ENCODE results near the gene FOXJ1. TPM values are rescaled to one million over a fixed set of nuclear protein-coding genes. Genes with fewer than 3 reads are reported as not detected.

Gene FOXJ1
- polyA plus RNA-seq, 1 of the 3 experiments (the other 2 are of a cell fraction), result not detected

DNA sequence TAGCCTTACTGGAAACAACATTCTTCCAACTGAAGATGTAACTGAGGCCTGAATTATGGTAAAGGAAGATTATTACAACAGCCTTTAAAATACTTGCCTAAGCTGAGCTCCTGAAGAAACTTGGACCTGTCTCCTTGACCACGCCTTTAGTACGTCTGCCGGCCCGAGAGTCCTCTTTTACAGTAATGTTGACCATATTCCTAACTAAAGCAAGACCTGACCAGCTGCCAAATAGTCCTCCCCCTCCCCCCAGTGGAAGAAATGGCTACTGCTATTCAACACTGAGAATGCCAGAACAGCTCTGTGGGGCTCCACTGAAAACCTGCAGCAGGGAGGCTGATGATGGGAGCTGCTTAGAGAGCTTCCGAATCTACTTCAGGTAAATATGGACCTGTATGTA lies 12.6 kb upstream of the FOXJ1 start:
- no peak overlapping the region for H3K9ac ChIP-seq
- CTCF ChIA-PET, result interaction anchor here (1.2 to 16.5 kb wide), 6 partner anchors 11 to 139 kb away, joined by 4 to 119 read pairs (median 6); no protein-coding TSS in a partner anchor
- POLR2A ChIA-PET, result no interaction called here
- peaks cover 0 to 7% of the 10 kb centered on the region in 2 experiments for H3K36me3 ChIP-seq (replicated peaks in 1 of 2; ENCODE audit: control insufficient read depth in 1 of 2, insufficient read depth in 2 of 2, low read length in 1 of 2)
- no peaks in the 10 kb centered on the region for H3K79me2 ChIP-seq (ENCODE audit: insufficient read depth)
- no peaks in the 10 kb centered on the region for H3K9me2 ChIP-seq
- 90% methylated on average over 5 of the region's 5 CpGs for WGBS (ENCODE audit: low lambda C conversion rate)
- TF ChIP-seq, protein P1, sequence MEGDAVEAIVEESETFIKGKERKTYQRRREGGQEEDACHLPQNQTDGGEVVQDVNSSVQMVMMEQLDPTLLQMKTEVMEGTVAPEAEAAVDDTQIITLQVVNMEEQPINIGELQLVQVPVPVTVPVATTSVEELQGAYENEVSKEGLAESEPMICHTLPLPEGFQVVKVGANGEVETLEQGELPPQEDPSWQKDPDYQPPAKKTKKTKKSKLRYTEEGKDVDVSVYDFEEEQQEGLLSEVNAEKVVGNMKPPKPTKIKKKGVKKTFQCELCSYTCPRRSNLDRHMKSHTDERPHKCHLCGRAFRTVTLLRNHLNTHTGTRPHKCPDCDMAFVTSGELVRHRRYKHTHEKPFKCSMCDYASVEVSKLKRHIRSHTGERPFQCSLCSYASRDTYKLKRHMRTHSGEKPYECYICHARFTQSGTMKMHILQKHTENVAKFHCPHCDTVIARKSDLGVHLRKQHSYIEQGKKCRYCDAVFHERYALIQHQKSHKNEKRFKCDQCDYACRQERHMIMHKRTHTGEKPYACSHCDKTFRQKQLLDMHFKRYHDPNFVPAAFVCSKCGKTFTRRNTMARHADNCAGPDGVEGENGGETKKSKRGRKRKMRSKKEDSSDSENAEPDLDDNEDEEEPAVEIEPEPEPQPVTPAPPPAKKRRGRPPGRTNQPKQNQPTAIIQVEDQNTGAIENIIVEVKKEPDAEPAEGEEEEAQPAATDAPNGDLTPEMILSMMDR (IDR thresholded peaks at IDR 0.05), result peak; percentile 37
- no peak for TF ChIP-seq FOSL2 (IDR thresholded peaks at IDR 0.05; ENCODE audit: borderline replicate concordance, low read depth)
- no peaks in the 10 kb centered on the region for H4K20me1 ChIP-seq (ENCODE audit: insufficient read depth)
- no peak overlapping the region for H3K4me3 ChIP-seq (ENCODE audit: low read depth in 2 of 2, low read length in 1 of 2)
- no peaks in the 10 kb centered on the region for H3K9me3 ChIP-seq
- no peaks in the 10 kb centered on the region for H3K4me1 ChIP-seq (ENCODE audit: control insufficient read depth in 1 of 2, insufficient read depth in 2 of 2, low read depth in 1 of 2, low read length in 1 of 2)
- no peaks in the 10 kb centered on the region for H3K27me3 ChIP-seq (ENCODE audit: insufficient read depth)
- no peak overlapping the region for H3K4me2 ChIP-seq
- no peaks in the 10 kb centered on the region for H3F3A ChIP-seq (replicated peaks; ENCODE audit: insufficient read depth)
- no peak overlapping the region for H3K27ac ChIP-seq (ENCODE audit: low read depth in 2 of 2, low read length in 1 of 2)
- no peak overlapping the region for H2AFZ ChIP-seq (ENCODE audit: low read depth)
- DNase-seq, result no peak

DNA sequence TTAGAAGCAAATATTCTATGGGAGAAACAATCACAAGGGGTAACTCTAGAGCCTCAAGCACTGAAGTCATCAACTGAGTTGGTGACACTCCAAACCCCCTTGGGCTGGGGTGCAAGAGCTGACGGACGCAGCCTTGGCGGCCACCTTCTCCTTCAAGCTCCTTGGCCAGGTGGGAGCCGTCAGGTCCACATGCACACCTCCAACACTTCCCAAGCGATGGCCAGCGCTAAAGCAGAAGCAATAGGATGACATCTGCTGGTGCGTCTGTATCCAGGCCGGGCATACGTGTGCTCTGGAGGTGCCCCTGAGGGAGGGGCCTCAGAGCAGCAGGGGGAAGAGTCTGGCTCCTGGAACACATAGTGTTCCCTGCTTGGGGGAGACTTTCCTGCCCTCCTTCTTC lies 12.2 kb upstream of the FOXJ1 start:
- ChIA-PET POLR2A (interaction anchor here (1.0 kb wide), 1 partner anchor 10 kb away, joined by 3 read pairs; no protein-coding TSS in a partner anchor), CTCF (interaction anchor here (1.2 to 16.5 kb wide), 7 partner anchors 11 to 139 kb away, joined by 4 to 119 read pairs (median 6); no protein-coding TSS in a partner anchor)
- WGBS (ENCODE audit: low lambda C conversion rate), result 96% methylated on average over 9 of the region's 9 CpGs
- Histone ChIP-seq H3K79me2 (ENCODE audit: insufficient read depth) (no peaks in the 10 kb centered on the region), H4K20me1 (ENCODE audit: insufficient read depth) (no peaks in the 10 kb centered on the region), H3K9me3 (no peaks in the 10 kb centered on the region), H3F3A (replicated peaks; ENCODE audit: insufficient read depth) (no peaks in the 10 kb centered on the region), H2AFZ (ENCODE audit: low read depth) (no peak overlapping the region), H3K4me1 (ENCODE audit: control insufficient read depth in 1 of 2, insufficient read depth in 2 of 2, low read depth in 1 of 2, low read length in 1 of 2) (no peaks in the 10 kb centered on the region), H3K27me3 (ENCODE audit: insufficient read depth) (no peaks in the 10 kb centered on the region), H3K4me2 (no peak overlapping the region), H3K9ac (no peak overlapping the region), H3K27ac (ENCODE audit: low read depth in 2 of 2, low read length in 1 of 2) (no peak overlapping the region), H3K9me2 (no peaks in the 10 kb centered on the region), H3K36me3 (replicated peaks in 1 of 2; ENCODE audit: control insufficient read depth in 1 of 2, insufficient read depth in 2 of 2, low read length in 1 of 2) (peaks cover 0 to 7% of the 10 kb centered on the region in 2 experiments), H3K4me3 (ENCODE audit: low read depth in 2 of 2, low read length in 1 of 2) (no peak overlapping the region)
- DNase-seq, result no peak
- TF ChIP-seq RCOR1 (IDR thresholded peaks at IDR 0.05; ENCODE audit: low read length), result no peak
- TF ChIP-seq RXRA (IDR thresholded peaks at IDR 0.05; ENCODE audit: borderline replicate concordance, low read depth), result no peak

DNA sequence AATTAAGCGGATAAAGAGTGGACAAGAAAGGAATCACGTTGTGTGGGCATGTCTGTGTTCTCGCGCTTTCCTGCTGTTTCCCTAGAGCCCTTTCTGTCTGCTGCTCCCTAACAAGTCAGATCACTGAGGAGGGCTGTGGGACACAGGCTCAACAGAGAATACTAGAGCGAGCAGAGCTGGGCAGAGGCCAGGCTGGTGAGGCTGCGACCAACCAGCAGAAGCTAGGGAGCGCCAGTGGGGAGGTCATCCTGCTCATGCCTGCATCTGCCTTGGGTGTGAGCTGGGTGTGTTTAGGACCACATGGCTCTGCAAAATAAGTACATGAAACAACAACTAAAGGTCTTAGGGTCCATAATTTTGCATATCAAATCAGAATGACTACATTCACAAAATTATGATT lies 11.5 kb upstream of the FOXJ1 start:
- Histone ChIP-seq H3K27me3 (ENCODE audit: insufficient read depth) (no peaks in the 10 kb centered on the region), H3K4me1 (ENCODE audit: control insufficient read depth in 1 of 2, insufficient read depth in 2 of 2, low read depth in 1 of 2, low read length in 1 of 2) (no peaks in the 10 kb centered on the region), H3K79me2 (ENCODE audit: insufficient read depth) (no peaks in the 10 kb centered on the region), H3K4me3 (ENCODE audit: low read depth in 2 of 2, low read length in 1 of 2) (no peak overlapping the region), H3K9me3 (no peaks in the 10 kb centered on the region), H4K20me1 (ENCODE audit: insufficient read depth) (no peaks in the 10 kb centered on the region), H3K27ac (ENCODE audit: low read depth in 2 of 2, low read length in 1 of 2) (no peak overlapping the region), H2AFZ (ENCODE audit: low read depth) (no peak overlapping the region), H3K4me2 (no peak overlapping the region), H3F3A (replicated peaks; ENCODE audit: insufficient read depth) (no peaks in the 10 kb centered on the region), H3K36me3 (replicated peaks in 1 of 2; ENCODE audit: control insufficient read depth in 1 of 2, insufficient read depth in 2 of 2, low read length in 1 of 2) (peaks cover 0 to 3% of the 10 kb centered on the region in 2 experiments), H3K9me2 (no peaks in the 10 kb centered on the region), H3K9ac (no peak overlapping the region)
- DNase-seq, result no peak
- 90% methylated on average over 7 of the region's 7 CpGs for WGBS (ENCODE audit: low lambda C conversion rate)
- CTCF ChIA-PET, result interaction anchor here (1.1 to 16.5 kb wide), 8 partner anchors 10 to 138 kb away, joined by 3 to 119 read pairs (median 6); no protein-coding TSS in a partner anchor
- POLR2A ChIA-PET, result interaction anchor here (1.0 kb wide), 1 partner anchor 10 kb away, joined by 3 read pairs; no protein-coding TSS in a partner anchor
- no peak for TF ChIP-seq RXRA (IDR thresholded peaks at IDR 0.05; ENCODE audit: borderline replicate concordance, low read depth)
- TF ChIP-seq MXI1 (IDR thresholded peaks at IDR 0.05; ENCODE audit: low read depth, low read length), result no peak
- TF ChIP-seq POLR2AphosphoS5 (IDR thresholded peaks at IDR 0.05; ENCODE audit: low read depth, low read length), result no peak
- TF ChIP-seq NRF1 (IDR thresholded peaks at IDR 0.05; ENCODE audit: low read depth, low read length), result no peak
- TF ChIP-seq JUND (IDR thresholded peaks at IDR 0.05), result no peak
- TF ChIP-seq, protein P2, sequence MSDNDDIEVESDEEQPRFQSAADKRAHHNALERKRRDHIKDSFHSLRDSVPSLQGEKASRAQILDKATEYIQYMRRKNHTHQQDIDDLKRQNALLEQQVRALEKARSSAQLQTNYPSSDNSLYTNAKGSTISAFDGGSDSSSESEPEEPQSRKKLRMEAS (IDR thresholded peaks at IDR 0.05; ENCODE audit: low read depth), result no peak
- TF ChIP-seq TEAD4 (IDR thresholded peaks at IDR 0.05; ENCODE audit: borderline replicate concordance, insufficient read depth), result no peak
- no peak for TF ChIP-seq RAD21 (IDR thresholded peaks at IDR 0.05; ENCODE audit: low read length)
- TF ChIP-seq, protein P3, sequence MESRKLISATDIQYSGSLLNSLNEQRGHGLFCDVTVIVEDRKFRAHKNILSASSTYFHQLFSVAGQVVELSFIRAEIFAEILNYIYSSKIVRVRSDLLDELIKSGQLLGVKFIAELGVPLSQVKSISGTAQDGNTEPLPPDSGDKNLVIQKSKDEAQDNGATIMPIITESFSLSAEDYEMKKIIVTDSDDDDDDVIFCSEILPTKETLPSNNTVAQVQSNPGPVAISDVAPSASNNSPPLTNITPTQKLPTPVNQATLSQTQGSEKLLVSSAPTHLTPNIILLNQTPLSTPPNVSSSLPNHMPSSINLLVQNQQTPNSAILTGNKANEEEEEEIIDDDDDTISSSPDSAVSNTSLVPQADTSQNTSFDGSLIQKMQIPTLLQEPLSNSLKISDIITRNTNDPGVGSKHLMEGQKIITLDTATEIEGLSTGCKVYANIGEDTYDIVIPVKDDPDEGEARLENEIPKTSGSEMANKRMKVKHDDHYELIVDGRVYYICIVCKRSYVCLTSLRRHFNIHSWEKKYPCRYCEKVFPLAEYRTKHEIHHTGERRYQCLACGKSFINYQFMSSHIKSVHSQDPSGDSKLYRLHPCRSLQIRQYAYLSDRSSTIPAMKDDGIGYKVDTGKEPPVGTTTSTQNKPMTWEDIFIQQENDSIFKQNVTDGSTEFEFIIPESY (IDR thresholded peaks at IDR 0.05; ENCODE audit: borderline replicate concordance, low read depth), result no peak
- TF ChIP-seq FOSL2 (IDR thresholded peaks at IDR 0.05; ENCODE audit: borderline replicate concordance, low read depth), result no peak
- TF ChIP-seq, protein P4, sequence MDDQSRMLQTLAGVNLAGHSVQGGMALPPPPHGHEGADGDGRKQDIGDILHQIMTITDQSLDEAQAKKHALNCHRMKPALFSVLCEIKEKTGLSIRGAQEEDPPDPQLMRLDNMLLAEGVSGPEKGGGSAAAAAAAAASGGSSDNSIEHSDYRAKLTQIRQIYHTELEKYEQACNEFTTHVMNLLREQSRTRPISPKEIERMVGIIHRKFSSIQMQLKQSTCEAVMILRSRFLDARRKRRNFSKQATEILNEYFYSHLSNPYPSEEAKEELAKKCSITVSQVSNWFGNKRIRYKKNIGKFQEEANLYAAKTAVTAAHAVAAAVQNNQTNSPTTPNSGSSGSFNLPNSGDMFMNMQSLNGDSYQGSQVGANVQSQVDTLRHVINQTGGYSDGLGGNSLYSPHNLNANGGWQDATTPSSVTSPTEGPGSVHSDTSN (IDR thresholded peaks at IDR 0.05), result no peak
- TF ChIP-seq NFIC (IDR thresholded peaks at IDR 0.05; ENCODE audit: borderline replicate concordance), result no peak
- no peak for TF ChIP-seq EZH2phosphoT487 (IDR thresholded peaks at IDR 0.05; ENCODE audit: borderline replicate concordance, low read depth)
- no peak for TF ChIP-seq ELF1 (IDR thresholded peaks at IDR 0.05)
- TF ChIP-seq RCOR1 (IDR thresholded peaks at IDR 0.05; ENCODE audit: low read length), result no peak
- TF ChIP-seq MEF2A (IDR thresholded peaks at IDR 0.05; ENCODE audit: borderline replicate concordance, low read depth), result no peak
- no peak for TF ChIP-seq YY1 (IDR thresholded peaks at IDR 0.05; ENCODE audit: low read depth)
